ENCODE results near the gene ALX4.

ALX4 gene

DNA sequence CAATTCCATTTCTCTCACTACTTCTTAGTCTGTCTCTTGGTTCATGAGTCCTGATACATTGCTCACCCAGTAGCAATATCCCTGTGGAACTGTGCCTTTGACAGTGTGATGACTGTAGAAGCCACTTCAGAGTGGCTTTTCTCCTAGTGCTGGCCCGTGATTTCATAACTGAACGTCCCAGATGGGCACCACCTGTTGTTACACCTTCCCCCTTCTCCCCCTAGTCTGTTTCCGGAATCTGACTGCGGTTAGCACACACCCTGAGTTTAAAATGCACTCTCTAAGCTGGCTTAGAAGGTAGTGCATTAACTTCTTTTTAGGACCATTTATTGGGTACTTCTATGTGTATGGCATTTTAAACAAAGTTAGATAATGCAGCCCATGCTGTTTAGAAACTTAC, 83.0 kb downstream of the ALX4 start:
- no peak overlapping the region for H3K4me2 ChIP-seq (ENCODE audit: low read length, poor library complexity, severe bottlenecking)
- H3K9ac ChIP-seq (ENCODE audit: low read length): no peak overlapping the region
- H3K4ac ChIP-seq (ENCODE audit: low read depth in 1 of 2, low read length in 2 of 2): no peak overlapping the region
- no peaks in the 10 kb centered on the region for H3K79me1 ChIP-seq (replicated peaks; ENCODE audit: low read length, poor library complexity, severe bottlenecking)
- DNase-seq: no peak
- H2AK5ac ChIP-seq (ENCODE audit: low read length, severe bottlenecking): no peak overlapping the region
- no peak overlapping the region for H4K91ac ChIP-seq (ENCODE audit: low read length)
- H3K9me3 ChIP-seq (ENCODE audit: control insufficient read depth, low read length): no peaks in the 10 kb centered on the region
- no peak overlapping the region for H3K18ac ChIP-seq (ENCODE audit: low read depth in 1 of 2, low read length in 2 of 2)
- no peak overlapping the region for H3K27ac ChIP-seq (ENCODE audit: low read length, poor library complexity, severe bottlenecking)
- H3K4me3 ChIP-seq (ENCODE audit: insufficient read depth in 1 of 2, low read depth in 1 of 2, low read length in 2 of 2): no peak overlapping the region
- no peaks in the 10 kb centered on the region for H3K36me3 ChIP-seq (ENCODE audit: control insufficient read depth in 1 of 2, insufficient read depth in 2 of 2, low read depth in 1 of 2, low read length in 2 of 2)
- H3K4me1 ChIP-seq (ENCODE audit: control insufficient read depth, insufficient read depth, low read depth, low read length): peaks cover 7% of the 10 kb centered on the region
- H2BK15ac ChIP-seq (ENCODE audit: low read depth, poor library complexity, severe bottlenecking): no peak overlapping the region
- no peak overlapping the region for H2BK12ac ChIP-seq (ENCODE audit: low read length in 2 of 2)
- H2BK5ac ChIP-seq (ENCODE audit: low read depth, low read length, poor library complexity, severe bottlenecking): no peak overlapping the region
- H3K27me3 ChIP-seq (ENCODE audit: control insufficient read depth in 1 of 2, insufficient read depth in 1 of 2, low read length in 2 of 2): no peaks in the 10 kb centered on the region
- H4K8ac ChIP-seq (ENCODE audit: low read length): no peak overlapping the region
- H2BK120ac ChIP-seq (ENCODE audit: low read depth, low read length): no peak overlapping the region
- H3K14ac ChIP-seq (ENCODE audit: low read length in 2 of 2): no peak overlapping the region
- 87% methylated on average over 2 of the region's 4 CpGs for WGBS
- H3K23ac ChIP-seq (ENCODE audit: low read length in 2 of 2): no peak overlapping the region
- H2AFZ ChIP-seq (ENCODE audit: low read depth, low read length): no peak overlapping the region

DNA sequence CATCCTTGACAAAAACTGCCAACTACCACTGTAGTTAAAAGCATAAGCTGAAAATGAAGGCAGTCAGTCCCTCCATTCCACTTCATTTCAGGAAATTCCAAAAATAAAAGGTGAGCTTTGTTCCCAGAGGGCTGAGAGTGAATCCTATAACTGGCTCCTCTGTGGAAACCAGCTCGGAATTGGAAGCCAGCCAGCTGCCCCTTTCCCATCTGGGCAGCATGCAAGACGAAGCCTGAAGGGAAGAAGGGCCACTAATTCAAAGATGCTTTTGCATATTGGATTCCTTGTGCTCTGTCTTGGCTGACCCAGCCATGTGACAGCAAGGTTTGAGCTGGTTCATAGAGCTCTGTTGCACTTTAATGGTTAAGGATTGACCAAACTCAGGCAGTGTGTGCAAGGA, 83.4 kb downstream of the ALX4 start:
- no peak overlapping the region for H3K4me3 ChIP-seq (ENCODE audit: insufficient read depth in 1 of 2, low read depth in 1 of 2, low read length in 2 of 2)
- no peak overlapping the region for H3K18ac ChIP-seq (ENCODE audit: low read depth in 1 of 2, low read length in 2 of 2)
- H3K9ac ChIP-seq (ENCODE audit: low read length): no peak overlapping the region
- H2AK5ac ChIP-seq (ENCODE audit: low read length, severe bottlenecking): no peak overlapping the region
- H3K27ac ChIP-seq (ENCODE audit: low read length, poor library complexity, severe bottlenecking): no peak overlapping the region
- no peaks in the 10 kb centered on the region for H3K36me3 ChIP-seq (ENCODE audit: control insufficient read depth in 1 of 2, insufficient read depth in 2 of 2, low read depth in 1 of 2, low read length in 2 of 2)
- H2AFZ ChIP-seq (ENCODE audit: low read depth, low read length): no peak overlapping the region
- peak overlapping the region in 1 of 2 experiments; percentile 54 for H2BK12ac ChIP-seq (ENCODE audit: low read length in 2 of 2)
- DNase-seq: no peak
- H2BK15ac ChIP-seq (ENCODE audit: low read depth, poor library complexity, severe bottlenecking): no peak overlapping the region
- H2BK5ac ChIP-seq (ENCODE audit: low read depth, low read length, poor library complexity, severe bottlenecking): no peak overlapping the region
- no peaks in the 10 kb centered on the region for H3K9me3 ChIP-seq (ENCODE audit: control insufficient read depth, low read length)
- H4K91ac ChIP-seq (ENCODE audit: low read length): no peak overlapping the region
- no peak overlapping the region for H3K4ac ChIP-seq (ENCODE audit: low read depth in 1 of 2, low read length in 2 of 2)
- H3K23ac ChIP-seq (ENCODE audit: low read length in 2 of 2): no peak overlapping the region
- no peaks in the 10 kb centered on the region for H3K27me3 ChIP-seq (ENCODE audit: control insufficient read depth in 1 of 2, insufficient read depth in 1 of 2, low read length in 2 of 2)
- WGBS: 90% methylated on average over 2 of the region's 2 CpGs
- peaks cover 2% of the 10 kb centered on the region for H3K79me1 ChIP-seq (replicated peaks; ENCODE audit: low read length, poor library complexity, severe bottlenecking)
- no peak overlapping the region for H3K14ac ChIP-seq (ENCODE audit: low read length in 2 of 2)
- no peak overlapping the region for H2BK120ac ChIP-seq (ENCODE audit: low read depth, low read length)
- H4K8ac ChIP-seq (ENCODE audit: low read length): no peak overlapping the region
- no peak overlapping the region for H3K4me2 ChIP-seq (ENCODE audit: low read length, poor library complexity, severe bottlenecking)
- peaks cover 7% of the 10 kb centered on the region for H3K4me1 ChIP-seq (ENCODE audit: control insufficient read depth, insufficient read depth, low read depth, low read length)

DNA sequence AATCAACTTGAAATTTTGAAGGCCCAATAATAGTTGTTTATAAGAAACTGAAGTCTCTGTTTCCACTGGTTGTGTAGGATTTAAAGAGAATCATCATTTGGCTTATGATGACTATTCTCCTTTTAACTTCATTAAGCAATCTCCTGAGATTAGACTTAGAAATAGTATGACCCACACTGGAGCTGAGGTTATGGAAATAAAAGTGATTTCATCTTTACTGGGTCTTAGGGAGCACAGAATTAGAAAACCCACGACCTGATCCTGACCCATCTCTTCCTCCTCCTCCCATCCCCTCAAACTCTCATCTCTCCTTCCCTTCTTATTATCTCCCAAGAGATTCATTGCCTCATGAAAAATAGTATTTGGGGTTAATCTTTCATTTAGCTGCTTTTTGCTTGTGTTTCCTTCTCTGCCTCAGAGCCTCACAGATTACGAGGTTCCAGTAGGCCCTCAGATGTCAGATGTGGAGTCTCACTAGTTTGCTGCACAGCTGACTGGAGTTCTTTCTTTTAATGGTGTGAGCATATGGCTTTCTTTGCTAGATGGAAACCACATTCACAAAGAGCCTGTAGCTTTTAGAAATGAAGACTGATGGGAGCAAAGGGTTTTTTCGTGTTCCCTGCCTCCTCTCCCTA, 85.0 kb downstream of the ALX4 start:
- no peak overlapping the region for H4K91ac ChIP-seq (ENCODE audit: low read length)
- H3K9me3 ChIP-seq (ENCODE audit: control insufficient read depth, low read length): no peaks in the 10 kb centered on the region
- H3K79me1 ChIP-seq (replicated peaks; ENCODE audit: low read length, poor library complexity, severe bottlenecking): peaks cover 3% of the 10 kb centered on the region
- no peak overlapping the region for H2BK5ac ChIP-seq (ENCODE audit: low read depth, low read length, poor library complexity, severe bottlenecking)
- H3K27ac ChIP-seq (ENCODE audit: low read length, poor library complexity, severe bottlenecking): no peak overlapping the region
- H3K4me2 ChIP-seq (ENCODE audit: low read length, poor library complexity, severe bottlenecking): no peak overlapping the region
- no peak overlapping the region for H2BK120ac ChIP-seq (ENCODE audit: low read depth, low read length)
- no peaks in the 10 kb centered on the region for H3K27me3 ChIP-seq (ENCODE audit: control insufficient read depth in 1 of 2, insufficient read depth in 1 of 2, low read length in 2 of 2)
- no peak overlapping the region for H2BK15ac ChIP-seq (ENCODE audit: low read depth, poor library complexity, severe bottlenecking)
- no peak overlapping the region for H2AFZ ChIP-seq (ENCODE audit: low read depth, low read length)
- H2AK5ac ChIP-seq (ENCODE audit: low read length, severe bottlenecking): no peak overlapping the region
- 100% methylated on average over 2 of the region's 3 CpGs for WGBS
- no peak overlapping the region for H3K18ac ChIP-seq (ENCODE audit: low read depth in 1 of 2, low read length in 2 of 2)
- no peak overlapping the region for H3K23ac ChIP-seq (ENCODE audit: low read length in 2 of 2)
- H3K4me3 ChIP-seq (ENCODE audit: insufficient read depth in 1 of 2, low read depth in 1 of 2, low read length in 2 of 2): no peak overlapping the region
- peaks cover 7% of the 10 kb centered on the region for H3K4me1 ChIP-seq (ENCODE audit: control insufficient read depth, insufficient read depth, low read depth, low read length)
- H3K9ac ChIP-seq (ENCODE audit: low read length): no peak overlapping the region
- no peak for DNase-seq
- no peak overlapping the region for H4K8ac ChIP-seq (ENCODE audit: low read length)
- H3K36me3 ChIP-seq (ENCODE audit: control insufficient read depth in 1 of 2, insufficient read depth in 2 of 2, low read depth in 1 of 2, low read length in 2 of 2): no peaks in the 10 kb centered on the region
- no peak overlapping the region for H3K4ac ChIP-seq (ENCODE audit: low read depth in 1 of 2, low read length in 2 of 2)
- H2BK12ac ChIP-seq (ENCODE audit: low read length in 2 of 2): no peak overlapping the region
- H3K14ac ChIP-seq (ENCODE audit: low read length in 2 of 2): no peak overlapping the region

DNA sequence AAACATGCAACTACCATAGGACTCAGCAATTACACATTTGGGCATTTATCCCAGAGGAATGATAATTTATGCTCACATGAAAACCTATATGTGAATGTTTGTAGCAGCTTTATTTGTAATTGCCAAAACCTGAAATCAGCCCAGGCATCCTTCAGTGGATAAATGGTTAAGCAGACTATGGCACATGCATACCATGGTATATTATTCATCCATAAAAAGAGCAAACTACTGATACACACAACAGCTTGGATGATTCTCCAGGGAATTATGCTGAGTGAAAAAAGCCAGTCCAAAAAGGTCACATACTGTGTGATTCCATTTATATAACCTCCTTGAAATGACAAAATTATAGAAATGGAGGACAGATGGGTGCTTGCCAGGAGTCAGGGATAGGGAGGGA, 86.7 kb downstream of the ALX4 start:
- no peak overlapping the region for H3K27ac ChIP-seq (ENCODE audit: low read length, poor library complexity, severe bottlenecking)
- peaks cover 3% of the 10 kb centered on the region for H3K79me1 ChIP-seq (replicated peaks; ENCODE audit: low read length, poor library complexity, severe bottlenecking)
- H3K14ac ChIP-seq (ENCODE audit: low read length in 2 of 2): no peak overlapping the region
- DNase-seq: peak; percentile 17
- no peak overlapping the region for H4K91ac ChIP-seq (ENCODE audit: low read length)
- H3K4me1 ChIP-seq (ENCODE audit: control insufficient read depth, insufficient read depth, low read depth, low read length): peaks cover 4% of the 10 kb centered on the region
- no peaks in the 10 kb centered on the region for H3K9me3 ChIP-seq (ENCODE audit: control insufficient read depth, low read length)
- H3K4me3 ChIP-seq (ENCODE audit: insufficient read depth in 1 of 2, low read depth in 1 of 2, low read length in 2 of 2): no peak overlapping the region
- H3K4me2 ChIP-seq (ENCODE audit: low read length, poor library complexity, severe bottlenecking): no peak overlapping the region
- H3K27me3 ChIP-seq (ENCODE audit: control insufficient read depth in 1 of 2, insufficient read depth in 1 of 2, low read length in 2 of 2): no peaks in the 10 kb centered on the region
- no peak overlapping the region for H2AK5ac ChIP-seq (ENCODE audit: low read length, severe bottlenecking)
- no peak overlapping the region for H2BK12ac ChIP-seq (ENCODE audit: low read length in 2 of 2)
- no peak overlapping the region for H2BK15ac ChIP-seq (ENCODE audit: low read depth, poor library complexity, severe bottlenecking)
- no peak overlapping the region for H2BK5ac ChIP-seq (ENCODE audit: low read depth, low read length, poor library complexity, severe bottlenecking)
- H2BK120ac ChIP-seq (ENCODE audit: low read depth, low read length): no peak overlapping the region
- no peak overlapping the region for H3K23ac ChIP-seq (ENCODE audit: low read length in 2 of 2)
- no peak overlapping the region for H3K18ac ChIP-seq (ENCODE audit: low read depth in 1 of 2, low read length in 2 of 2)
- H3K9ac ChIP-seq (ENCODE audit: low read length): no peak overlapping the region
- no peak overlapping the region for H2AFZ ChIP-seq (ENCODE audit: low read depth, low read length)
- H4K8ac ChIP-seq (ENCODE audit: low read length): no peak overlapping the region
- H3K36me3 ChIP-seq (ENCODE audit: control insufficient read depth in 1 of 2, insufficient read depth in 2 of 2, low read depth in 1 of 2, low read length in 2 of 2): no peaks in the 10 kb centered on the region
- H3K4ac ChIP-seq (ENCODE audit: low read depth in 1 of 2, low read length in 2 of 2): no peak overlapping the region
